ENCODE data around the gene BLOC1S2.

GRCh38 chr10:100229819-100230422, 56.6 kb downstream of the BLOC1S2 start:
- TF ChIP-seq POLR2A (IDR thresholded peaks at IDR 0.05; ENCODE audit: low read length) (peak; percentile 47), GATA1 (IDR thresholded peaks at IDR 0.05; ENCODE audit: low read depth, low read length) (no peak)
